ENCODE results near the gene WDFY2.

- TF ChIP-seq CTCF (IDR thresholded peaks at IDR 0.05) (no peak), POLR2A (IDR thresholded peaks at IDR 0.05) (no peak)
Observed at GRCh38 chr13:51807041-51807440, 222.8 kb downstream of the WDFY2 start.

All from body of pancreas (tissue), 4 donors.